HG03097 (cell line): ENCODE results near the gene ATP1B1.

Experiments
- ATAC-seq: cut with Tn5 transposase; IDR thresholded peaks from one replicate; pipeline ENCODE4 v1.9.1; 2021; ENCODE audit not compliant: unreplicated experiment, low FRiP score

Gene ATP1B1

GRCh38 chr1:169180174-169180573, 73.7 kb downstream of the ATP1B1 start:
- no peak for ATAC-seq
